Suppressor macrophage treated with lipopolysaccharide for 1 hour (primary cell): ENCODE measurements around the gene NOD2.

Experiments
- DNase-seq, 3 donors: peaks; one replicate each; pipeline ENCODE4 v3.0.0-alpha.2; 2020 to 2022

NOD2 gene

DNA sequence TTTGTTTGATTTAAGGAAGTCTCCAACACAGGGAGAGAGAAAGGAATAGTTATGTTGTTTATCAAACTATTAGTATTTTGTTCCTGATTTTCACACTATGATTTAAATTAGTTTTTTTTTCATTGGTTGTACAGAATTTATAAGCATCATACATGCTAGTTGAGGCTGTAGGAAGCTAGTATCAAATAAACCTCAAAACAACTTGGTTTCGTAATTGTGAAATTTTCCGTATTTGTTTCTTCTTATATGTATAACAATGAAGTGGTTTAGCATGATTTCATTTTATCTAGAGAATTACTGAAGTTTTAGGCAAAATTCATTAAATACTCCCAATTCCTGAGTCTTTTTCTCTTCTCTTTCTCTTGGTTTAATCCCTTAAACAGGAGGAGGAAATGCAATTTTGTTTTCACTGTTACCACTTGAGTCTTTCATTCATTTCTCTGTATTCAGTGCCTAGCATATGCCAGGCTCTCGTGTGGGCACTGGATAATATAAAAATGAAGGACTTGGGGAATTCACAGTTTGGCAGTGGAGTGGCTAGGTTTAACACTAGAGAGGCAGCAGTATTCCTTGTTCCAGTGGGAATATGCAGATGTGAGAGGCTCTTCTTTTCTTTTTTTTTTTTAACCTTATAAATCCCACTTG, 50.3 kb downstream of the NOD2 start:
- DNase-seq, result peak in 2 of 3 donors; percentile 49 to 62

DNA sequence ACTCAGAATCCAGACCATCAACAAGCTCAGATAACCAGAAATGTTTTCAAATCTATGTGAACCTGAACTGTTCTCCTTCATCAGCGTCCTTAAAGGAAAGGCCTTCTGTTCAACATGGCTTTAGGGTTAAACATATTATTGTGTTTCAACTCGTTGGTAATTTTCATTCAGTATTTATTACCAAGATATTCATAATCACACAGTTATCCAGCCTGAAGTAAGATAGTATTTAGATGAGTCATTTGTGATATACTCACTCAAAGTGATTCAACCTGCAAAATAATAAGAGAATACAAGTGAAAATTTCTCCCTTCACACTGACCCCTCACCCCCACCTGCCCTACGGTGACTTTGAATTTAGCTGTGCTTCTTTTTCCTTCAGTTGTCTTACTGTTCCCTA, 51.5 kb downstream of the NOD2 start:
- no peak for DNase-seq

DNA sequence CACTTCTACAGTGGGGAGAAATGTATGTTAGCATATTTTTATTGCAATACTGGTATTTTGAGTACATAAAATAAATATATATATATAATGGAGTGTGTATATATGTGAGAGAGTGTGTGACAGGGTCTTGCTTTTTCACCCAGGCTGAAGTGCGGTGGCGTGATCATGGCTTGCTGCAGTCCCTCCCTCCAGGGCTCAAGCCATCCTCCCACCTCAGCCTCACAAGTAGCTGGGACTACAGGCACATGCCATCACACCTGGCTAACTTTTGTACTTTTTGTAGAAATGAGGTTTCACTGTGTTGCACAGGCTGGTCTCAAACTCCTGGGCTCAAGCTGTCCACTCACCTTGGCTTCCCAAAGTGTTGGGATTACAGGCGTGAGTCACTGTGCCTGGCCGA, 52.5 kb downstream of the NOD2 start:
- DNase-seq, result no peak

DNA sequence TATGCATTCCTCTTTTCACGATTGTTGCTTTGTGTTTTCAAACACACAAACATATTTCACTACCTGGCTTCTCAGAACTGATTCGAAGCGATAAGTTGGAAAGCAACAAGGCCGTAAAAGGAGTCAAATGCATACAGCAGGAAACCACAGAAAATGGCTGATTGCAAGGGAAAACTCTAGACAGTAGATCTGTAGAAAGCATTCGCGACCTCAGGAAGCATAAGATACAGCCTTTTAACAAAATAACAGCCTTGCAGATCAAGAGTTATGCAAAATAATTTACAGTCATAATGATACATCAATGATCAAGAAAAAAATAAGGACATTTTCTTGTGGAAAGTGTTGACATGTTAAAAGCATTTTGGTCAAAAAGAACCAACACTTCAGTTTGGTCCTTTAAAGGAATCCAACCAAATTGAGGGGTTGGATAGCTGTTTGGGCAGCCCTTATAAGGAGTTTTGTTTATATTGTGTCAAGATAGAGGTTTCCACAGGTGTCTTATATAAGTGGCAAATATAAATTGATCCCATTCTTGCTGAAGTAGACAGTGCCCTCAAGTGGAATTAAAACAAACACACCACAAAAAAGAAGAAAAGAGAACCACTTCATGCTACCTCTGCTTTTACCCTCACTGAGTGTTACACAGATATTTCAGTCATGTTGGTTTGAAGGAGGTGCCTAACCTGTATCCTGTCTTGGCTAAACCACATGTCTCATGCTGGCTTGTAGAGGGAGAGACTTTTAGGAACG, 54.0 kb downstream of the NOD2 start:
- peak in 2 of 3 donors; percentile 52 to 56 for DNase-seq

DNA sequence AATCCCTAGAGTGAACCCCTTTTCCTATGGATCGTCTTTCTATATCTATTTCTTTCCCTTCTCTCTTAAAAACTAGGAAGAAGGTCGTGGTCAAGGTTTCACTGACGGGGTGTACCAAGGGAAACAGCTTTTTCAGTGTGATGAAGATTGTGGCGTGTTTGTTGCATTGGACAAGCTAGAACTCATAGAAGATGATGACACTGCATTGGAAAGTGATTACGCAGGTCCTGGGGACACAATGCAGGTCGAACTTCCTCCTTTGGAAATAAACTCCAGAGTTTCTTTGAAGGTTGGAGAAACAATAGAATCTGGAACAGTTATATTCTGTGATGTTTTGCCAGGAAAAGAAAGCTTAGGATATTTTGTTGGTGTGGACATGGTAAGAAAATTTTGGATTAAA, 58.1 kb downstream of the NOD2 start:
- no peak for DNase-seq

DNA sequence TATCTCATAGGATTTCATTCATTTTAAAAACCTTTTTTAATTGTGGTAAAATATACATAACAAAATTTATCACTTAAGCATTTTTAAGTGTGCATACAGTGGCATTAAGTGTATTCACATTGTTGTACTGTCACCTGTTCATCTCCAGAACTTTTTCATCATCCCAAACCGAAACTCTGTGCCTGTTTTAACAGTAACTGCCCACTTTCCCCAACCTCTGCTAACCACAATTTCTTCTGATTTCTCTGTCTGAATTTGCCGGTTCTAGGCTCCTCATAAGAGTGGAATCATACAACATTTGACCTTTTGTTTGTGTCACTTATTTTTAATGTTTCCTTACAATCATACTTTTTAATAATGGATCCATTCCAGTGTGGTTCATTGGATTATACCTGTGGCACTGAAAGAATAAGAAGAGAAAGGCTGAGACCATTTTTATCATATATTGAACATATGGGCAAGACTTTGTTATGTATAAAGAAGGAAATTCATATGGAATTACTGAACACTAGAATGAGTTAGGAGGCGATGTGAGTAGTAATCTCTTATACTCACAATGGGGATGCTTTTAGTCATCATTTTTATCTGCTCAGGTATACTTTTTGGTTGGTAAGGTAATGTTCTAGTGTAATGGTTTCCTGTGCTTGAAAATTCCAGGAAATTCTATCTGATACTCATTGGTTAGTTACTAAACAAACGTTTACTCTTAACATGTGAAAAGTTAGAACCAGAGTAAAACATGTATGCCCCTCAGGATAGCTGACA, 59.2 kb downstream of the NOD2 start:
- no peak for DNase-seq

DNA sequence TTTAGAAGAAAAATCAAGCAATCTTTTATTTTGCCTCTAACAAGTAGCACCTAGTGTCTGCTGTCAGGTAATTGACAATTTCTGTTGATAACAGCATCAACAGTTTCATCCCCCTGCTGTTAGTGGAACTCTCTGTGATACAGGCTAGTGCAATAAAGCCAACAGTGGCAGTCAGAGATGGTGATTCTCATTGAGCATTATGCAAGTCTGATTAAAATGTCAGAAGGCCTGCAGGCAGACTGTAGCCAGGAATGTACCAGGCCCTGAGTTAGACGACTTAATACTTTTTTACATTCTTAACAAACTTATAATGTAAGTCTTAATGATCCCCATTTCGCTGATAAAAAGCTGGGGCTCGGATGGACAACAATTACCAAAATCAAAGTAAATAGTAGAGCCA, 63.1 kb downstream of the NOD2 start:
- DNase-seq, result no peak

DNA sequence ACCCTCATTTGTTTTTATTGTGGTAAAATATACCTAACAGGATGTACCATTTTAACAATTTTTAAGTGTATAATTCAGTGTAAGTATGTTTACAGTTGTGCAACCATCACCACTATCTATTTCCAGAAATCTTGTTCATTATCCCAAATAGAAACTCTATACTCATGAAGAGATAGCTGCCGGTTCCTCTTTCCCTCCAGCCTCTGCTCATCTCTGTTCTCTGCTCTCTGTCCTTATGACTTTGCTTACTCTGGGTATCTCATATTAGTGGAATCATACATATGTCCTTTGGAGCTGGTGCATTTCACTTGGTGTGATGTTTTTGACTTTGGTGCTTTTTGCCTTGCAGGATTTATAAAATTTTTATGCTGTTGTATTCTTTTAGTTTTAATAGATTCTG, 67.9 kb downstream of the NOD2 start:
- DNase-seq, result peak; percentile 33 to 50 (median 44)

DNA sequence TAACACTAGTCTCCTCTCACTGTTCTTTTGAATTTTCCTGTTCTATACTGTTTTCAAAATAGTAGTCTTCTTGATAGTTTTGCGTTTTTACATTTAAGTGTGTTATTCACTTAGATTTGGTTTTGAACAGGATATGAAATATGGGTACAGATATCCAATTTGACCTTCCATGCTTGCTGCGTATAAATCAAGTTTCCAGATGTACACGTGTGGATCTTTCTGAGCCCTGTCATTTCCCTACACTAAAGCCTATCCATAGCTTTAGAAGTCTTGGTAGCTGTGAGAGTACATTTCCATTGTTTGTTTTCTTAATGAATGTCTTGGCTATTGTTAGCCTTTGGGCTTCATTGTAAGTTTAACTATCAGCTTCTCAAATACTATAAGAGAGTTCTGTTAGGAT, 68.8 kb downstream of the NOD2 start:
- DNase-seq, result no peak

DNA sequence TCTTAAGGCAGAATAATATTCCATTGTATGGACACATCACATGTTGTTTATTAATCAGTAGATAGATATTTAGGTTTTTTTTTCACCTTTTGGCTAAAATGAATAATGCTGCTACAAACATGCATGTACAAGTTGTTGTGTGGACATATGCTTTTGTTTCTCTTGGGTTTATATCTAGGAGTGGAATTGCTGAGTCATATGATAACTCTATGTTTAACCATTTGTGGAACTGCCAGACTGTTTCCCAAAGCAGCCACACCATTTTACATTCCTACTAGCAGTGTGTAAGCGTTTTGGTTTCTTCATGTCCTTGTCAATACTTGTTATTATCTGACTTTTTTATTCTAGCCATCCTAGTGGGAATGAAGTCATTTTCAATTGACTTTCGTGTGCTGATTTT, 69.8 kb downstream of the NOD2 start:
- no peak for DNase-seq

DNA sequence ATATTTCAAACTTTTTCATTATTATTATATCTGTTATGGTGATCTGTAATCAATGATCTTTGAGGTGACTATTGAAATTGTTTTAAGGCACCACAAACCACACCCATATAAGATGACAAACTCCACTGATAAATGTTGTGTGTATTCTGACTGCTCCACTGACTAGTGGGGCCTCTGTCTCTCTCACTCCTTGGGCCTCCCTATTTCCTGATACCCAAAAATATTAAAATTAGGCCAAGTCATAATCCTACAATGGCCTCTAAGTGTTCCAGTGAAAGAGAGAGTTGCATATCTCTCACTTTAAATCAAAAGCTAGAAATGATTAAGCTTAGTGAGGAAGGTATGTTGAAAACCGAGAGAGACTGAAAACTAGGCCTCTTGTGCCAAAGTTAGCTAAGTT, 71.9 kb downstream of the NOD2 start:
- DNase-seq, result no peak

DNA sequence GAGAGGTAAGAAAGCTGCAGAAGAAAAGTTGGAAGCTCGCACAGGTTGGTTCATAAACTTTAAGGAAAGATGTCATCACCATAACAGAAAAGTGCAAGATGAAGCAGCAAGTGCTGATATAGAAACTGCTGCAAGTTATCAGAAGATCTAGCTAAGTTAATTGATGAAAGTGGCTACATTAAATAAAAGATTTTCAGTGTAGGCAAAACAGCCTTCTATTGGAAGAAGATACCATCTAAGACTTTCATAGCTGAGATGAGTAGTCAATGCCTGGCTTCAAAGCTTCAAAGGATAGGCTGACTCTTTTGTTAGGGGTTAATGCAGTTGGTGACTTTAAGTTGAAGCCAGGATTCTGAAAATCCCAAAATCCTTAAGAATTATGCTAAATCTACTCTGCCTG, 72.5 kb downstream of the NOD2 start:
- no peak for DNase-seq

DNA sequence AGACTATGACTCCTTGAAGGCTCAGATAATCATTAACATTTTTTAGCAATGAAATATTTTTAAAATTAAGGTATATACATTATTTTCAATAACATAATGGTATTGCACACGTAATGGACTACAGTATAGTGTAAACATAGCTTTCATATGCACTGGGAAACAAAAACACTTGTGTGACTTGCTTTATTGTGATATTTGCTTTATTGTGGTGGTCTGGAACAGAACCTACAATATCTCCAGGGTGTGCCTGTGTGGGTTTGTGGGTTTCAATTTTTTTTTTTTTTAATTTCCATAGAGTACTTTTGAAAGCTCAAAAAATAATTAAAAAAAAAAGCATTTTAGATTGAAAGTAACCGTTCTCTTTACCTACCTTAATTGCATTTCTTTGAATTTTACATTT, 73.8 kb downstream of the NOD2 start:
- no peak for DNase-seq

DNA sequence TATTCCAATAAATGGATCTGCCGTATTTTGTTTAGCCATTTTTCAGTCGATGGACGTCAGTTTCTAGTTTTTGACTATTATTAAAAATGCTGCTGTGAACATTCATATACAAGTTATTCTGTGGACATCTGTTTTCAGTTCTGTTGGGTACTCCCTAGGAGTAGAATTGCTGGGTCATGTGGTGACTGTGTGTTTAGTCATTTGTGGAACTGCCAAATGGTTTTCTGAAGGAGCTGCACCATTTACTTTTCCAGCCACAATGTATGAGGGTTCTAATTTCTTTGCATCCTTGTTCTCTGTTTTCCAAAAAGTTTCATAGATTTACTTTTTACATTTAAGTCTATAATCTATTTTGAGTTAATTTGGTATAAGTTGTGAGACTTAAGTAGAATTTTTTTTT, 78.0 kb downstream of the NOD2 start:
- DNase-seq, result peak in 2 of 3 donors; percentile 6 to 30

DNA sequence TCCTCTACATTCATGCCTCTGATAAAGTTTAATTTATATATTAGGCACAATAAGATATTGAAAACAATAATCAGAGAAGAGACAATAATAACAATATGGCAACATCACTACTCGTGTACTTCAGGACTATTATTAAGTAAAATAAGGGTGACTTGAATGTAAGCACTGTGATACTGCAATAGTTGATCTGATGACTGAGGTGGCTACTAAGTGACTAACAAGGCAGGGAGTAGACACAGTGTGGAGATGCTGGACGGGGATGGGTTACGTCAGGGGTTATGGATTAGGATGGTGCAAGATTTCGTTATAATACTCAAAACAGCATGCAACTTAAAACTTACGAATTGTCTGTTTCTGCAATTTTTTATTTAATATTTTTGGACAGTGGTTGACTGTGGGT, 81.0 kb downstream of the NOD2 start:
- no peak for DNase-seq

DNA sequence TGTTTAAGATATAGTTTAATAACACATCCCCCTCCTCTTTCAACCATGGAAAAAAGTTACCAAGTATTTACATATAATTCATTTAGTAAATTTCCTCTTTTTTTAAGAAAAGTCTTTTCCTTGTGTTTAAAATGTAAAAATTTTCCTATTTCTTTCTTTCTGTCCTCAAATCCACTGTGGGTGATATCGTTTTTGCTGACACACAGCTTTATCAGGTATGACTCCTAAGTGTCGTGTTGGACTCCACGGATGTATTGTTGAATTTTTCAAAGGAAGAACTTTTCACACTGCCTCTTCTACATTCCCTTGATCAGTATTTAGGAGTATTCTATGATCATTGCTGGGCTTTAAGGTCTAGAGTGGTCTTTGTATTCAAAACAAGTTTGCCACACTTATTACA, 81.6 kb downstream of the NOD2 start:
- no peak for DNase-seq

DNA sequence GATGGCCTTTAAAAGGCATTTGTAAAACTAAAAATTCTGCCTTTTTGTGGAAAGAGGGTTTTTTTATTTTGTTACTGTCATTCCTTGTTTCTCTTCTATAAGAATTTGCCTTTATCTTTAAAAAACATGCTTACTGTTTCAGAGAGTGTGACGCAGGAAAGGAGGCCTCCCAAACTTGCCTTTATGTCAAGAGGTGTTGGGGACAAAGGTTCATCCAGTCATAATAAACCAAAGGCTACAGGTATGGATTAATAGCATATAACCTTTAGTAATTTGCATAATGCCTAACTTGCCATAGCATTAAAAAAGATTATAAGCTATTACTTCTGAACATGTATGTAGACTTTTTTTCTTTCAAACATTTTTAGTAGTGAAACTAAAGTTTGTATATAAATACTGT, 82.6 kb downstream of the NOD2 start:
- no peak for DNase-seq

DNA sequence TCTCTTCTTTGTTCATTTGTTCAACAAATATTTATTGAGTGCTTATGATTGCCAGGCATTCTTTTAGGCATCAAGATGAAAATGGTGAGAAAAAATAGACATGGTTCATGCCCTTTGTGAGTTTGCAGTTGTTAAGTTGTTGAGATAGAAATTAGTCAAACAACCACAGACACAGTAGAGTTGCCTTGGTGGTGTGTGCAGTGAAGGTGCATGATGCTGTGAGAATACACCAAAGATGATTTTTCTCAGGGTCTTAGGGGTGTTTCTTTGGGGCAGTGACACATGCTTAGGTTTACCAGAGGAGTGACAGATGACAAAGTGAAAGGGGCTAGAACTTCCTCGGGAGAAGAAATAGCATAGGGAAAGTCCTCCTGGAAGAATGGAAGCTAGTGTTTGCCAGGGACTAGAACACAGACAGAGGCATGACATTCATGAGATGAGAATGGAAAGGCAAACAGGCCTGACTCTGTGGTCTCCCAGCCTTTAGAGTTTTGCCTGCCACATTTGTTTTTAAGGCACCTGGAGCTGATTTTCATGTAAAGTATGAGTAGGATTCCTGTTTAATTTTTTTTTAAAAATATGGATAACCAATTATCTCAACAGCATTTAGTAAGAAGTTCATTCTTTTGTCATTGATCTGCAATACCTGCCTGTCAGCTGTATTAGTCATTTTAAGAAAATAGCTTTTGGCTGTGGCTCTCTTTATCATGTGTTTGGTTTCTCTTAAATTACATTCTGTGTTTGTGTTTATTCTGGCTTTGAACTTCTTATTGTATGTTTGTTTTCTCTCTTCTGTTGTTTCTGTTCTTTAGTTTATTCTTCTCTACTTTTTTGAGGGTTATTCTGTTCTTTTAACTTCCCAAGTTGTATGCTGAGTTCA, 85.1 kb downstream of the NOD2 start:
- no peak for DNase-seq

DNA sequence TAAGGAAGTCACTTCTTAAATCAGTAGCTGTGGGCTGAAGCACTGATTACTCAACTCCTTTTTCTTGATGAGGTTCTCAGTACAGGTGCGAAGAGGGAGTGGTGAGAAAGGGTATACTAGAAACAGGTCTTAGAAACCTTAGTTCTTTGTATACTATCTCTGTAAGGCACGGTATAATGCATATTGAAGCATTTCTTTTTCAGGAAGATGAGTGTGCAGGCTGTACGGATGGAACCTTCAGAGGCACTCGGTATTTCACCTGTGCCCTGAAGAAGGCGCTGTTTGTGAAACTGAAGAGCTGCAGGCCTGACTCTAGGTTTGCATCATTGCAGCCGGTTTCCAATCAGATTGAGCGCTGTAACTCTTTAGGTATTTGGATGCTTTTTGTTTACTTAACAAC, 87.6 kb downstream of the NOD2 start:
- no peak for DNase-seq

DNA sequence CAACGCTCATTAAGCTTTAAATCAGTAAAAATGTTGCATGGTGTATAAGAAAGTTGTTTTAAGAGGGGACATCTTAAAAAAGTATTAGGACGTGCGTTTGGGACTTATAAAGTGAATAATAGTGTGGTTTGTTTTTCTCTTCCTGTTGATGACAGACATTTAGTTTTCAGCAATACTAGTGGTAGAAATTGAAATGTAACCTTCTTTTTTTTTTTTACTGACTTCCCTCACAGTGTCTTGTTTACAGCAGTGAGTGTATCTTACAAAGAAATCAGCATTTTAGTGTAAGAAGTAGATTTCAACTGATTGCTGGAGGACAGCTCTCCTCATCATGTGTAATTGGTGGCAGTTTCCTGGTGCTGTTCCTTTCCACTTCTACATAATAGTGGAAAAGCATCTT, 88.1 kb downstream of the NOD2 start:
- DNase-seq, result no peak
